Measurements from ENCODE around the gene MUC7.

Gene MUC7

DNA sequence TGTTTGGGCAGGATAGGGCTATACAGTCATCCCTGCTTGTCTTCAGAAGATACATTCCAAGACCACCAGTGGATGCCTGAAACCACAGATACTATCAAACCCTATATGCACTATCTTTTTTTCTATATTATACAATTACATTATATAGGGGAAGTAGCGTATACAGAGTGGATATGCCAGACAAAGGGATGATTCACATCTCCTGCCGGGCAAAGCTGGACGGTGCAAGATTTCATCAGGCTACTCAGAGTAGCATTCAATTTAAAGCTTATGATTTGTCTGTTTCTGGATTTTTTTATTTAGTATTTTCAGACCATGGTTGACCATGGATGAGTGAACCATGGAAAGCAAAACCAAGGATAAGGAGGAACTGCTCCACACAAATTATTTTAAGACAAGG is 39.4 kb downstream of the MUC7 start:
- DNase-seq (ENCODE audit: low spot score) = no peak
- H3K79me1 ChIP-seq (ENCODE audit: low read depth, low read length) = no peaks in the 10 kb centered on the region
- no peak overlapping the region for H4K91ac ChIP-seq (ENCODE audit: low read depth, low read length, poor library complexity)
- H2BK120ac ChIP-seq (ENCODE audit: low read depth, low read length) = no peak overlapping the region
- H3K4me2 ChIP-seq (ENCODE audit: insufficient read depth, low read length, poor library complexity, severe bottlenecking) = no peak overlapping the region
- no peak overlapping the region for H3K18ac ChIP-seq (ENCODE audit: low read length)
- no peak overlapping the region for H3K23ac ChIP-seq (ENCODE audit: low read depth, low read length, poor library complexity)
- no peaks in the 10 kb centered on the region for H3K9me3 ChIP-seq (replicated peaks in 1 of 2; ENCODE audit: control insufficient read depth in 2 of 2, insufficient read depth in 1 of 2, low read depth in 1 of 2, low read length in 2 of 2)
- H3K4me1 ChIP-seq (ENCODE audit: control insufficient read depth in 2 of 2, insufficient read depth in 1 of 2, low read depth in 1 of 2, low read length in 2 of 2) = no peaks in the 10 kb centered on the region
- H4K8ac ChIP-seq (ENCODE audit: low read depth, low read length) = no peak overlapping the region
- no peak overlapping the region for H3K4ac ChIP-seq (ENCODE audit: low read length)
- H3K4me3 ChIP-seq (ENCODE audit: low read length in 2 of 2) = no peak overlapping the region
- H3K27me3 ChIP-seq (ENCODE audit: control insufficient read depth in 3 of 3, insufficient read depth in 3 of 3, low read depth in 1 of 3, low read length in 3 of 3) = no peaks in the 10 kb centered on the region
- H2BK15ac ChIP-seq (ENCODE audit: low read length) = no peak overlapping the region
- no CpG with 5 or more reads among the region's 3 CpGs for WGBS, 2 donors (ENCODE audit: extremely low coverage in 2 of 2, insufficient read length in 2 of 2, insufficient replicate concordance in 1 of 2)
- no peak overlapping the region for H3K27ac ChIP-seq (replicated peaks; ENCODE audit: low read length)
- no peaks in the 10 kb centered on the region for H3K36me3 ChIP-seq (replicated peaks in 1 of 2; ENCODE audit: control insufficient read depth in 2 of 2, insufficient read depth in 2 of 2, low read length in 2 of 2)
- H2AK5ac ChIP-seq (ENCODE audit: low read depth, low read length) = no peak overlapping the region
- no peak overlapping the region for H3K14ac ChIP-seq (ENCODE audit: low read length)
- no peak overlapping the region for H2AFZ ChIP-seq (ENCODE audit: low read length)
- H2BK12ac ChIP-seq (ENCODE audit: low read length) = no peak overlapping the region
- H3K9ac ChIP-seq (ENCODE audit: low read depth, low read length, poor library complexity) = no peak overlapping the region
- H2BK5ac ChIP-seq (ENCODE audit: low read length) = no peak overlapping the region

DNA sequence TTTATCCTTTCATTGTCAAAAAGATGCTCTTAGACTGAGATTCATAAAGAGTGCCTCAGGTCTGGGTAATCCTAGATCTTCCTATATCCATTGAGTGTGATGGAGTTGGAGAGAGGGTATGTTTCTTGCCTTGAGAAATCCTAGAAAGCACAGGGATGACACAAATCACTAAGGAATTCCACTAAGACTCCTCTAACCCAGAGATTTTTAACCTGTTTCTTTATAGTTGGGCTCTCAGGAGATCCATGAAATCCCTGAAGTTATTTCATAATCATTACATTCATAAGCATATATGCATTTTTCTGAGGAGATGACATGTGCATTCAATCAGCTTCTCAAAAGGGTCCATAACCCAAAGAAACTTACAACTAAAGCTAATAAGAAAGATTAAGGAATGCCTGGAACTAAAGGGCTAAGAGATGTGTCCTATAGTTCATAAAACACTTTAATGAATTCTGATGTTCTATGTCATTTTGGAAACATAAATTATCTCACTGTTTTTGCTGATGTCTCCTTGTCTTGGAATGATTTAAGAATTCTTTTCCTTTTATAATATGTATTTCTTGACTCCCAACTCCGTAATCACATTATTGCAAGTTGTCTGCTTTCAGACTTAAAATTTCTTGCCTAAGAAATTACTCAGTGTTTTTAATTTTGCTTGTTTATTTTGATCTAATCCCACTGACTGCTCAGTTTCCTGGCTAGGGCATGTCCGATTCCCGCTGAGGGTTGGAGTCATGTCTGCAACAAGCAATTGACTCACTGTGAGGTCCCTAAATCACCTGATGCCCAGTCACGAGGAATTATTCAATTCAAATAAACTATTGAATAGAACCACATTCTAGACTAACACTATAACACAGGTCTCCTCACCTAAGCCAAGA is 43.6 kb downstream of the MUC7 start:
- DNase-seq (ENCODE audit: low spot score) = no peak
- H3K9ac ChIP-seq (ENCODE audit: low read depth, low read length, poor library complexity) = no peak overlapping the region
- no peak overlapping the region for H3K23ac ChIP-seq (ENCODE audit: low read depth, low read length, poor library complexity)
- H3K4me3 ChIP-seq (ENCODE audit: low read length in 2 of 2) = no peak overlapping the region
- H3K18ac ChIP-seq (ENCODE audit: low read length) = no peak overlapping the region
- no peak overlapping the region for H2BK12ac ChIP-seq (ENCODE audit: low read length)
- H3K4me1 ChIP-seq (ENCODE audit: control insufficient read depth in 2 of 2, insufficient read depth in 1 of 2, low read depth in 1 of 2, low read length in 2 of 2) = no peaks in the 10 kb centered on the region
- H3K36me3 ChIP-seq (replicated peaks in 1 of 2; ENCODE audit: control insufficient read depth in 2 of 2, insufficient read depth in 2 of 2, low read length in 2 of 2) = no peaks in the 10 kb centered on the region
- H3K9me3 ChIP-seq (replicated peaks in 1 of 2; ENCODE audit: control insufficient read depth in 2 of 2, insufficient read depth in 1 of 2, low read depth in 1 of 2, low read length in 2 of 2) = no peaks in the 10 kb centered on the region
- H4K91ac ChIP-seq (ENCODE audit: low read depth, low read length, poor library complexity) = no peak overlapping the region
- WGBS, 2 donors (ENCODE audit: extremely low coverage in 2 of 2, insufficient read length in 2 of 2, insufficient replicate concordance in 1 of 2) = no CpG with 5 or more reads among the region's 4 CpGs
- H3K27me3 ChIP-seq (ENCODE audit: control insufficient read depth in 3 of 3, insufficient read depth in 3 of 3, low read depth in 1 of 3, low read length in 3 of 3) = no peaks in the 10 kb centered on the region
- no peak overlapping the region for H4K8ac ChIP-seq (ENCODE audit: low read depth, low read length)
- no peak overlapping the region for H3K27ac ChIP-seq (replicated peaks; ENCODE audit: low read length)
- H2AFZ ChIP-seq (ENCODE audit: low read length) = no peak overlapping the region
- H3K4ac ChIP-seq (ENCODE audit: low read length) = no peak overlapping the region
- no peak overlapping the region for H2BK120ac ChIP-seq (ENCODE audit: low read depth, low read length)
- no peak overlapping the region for H2BK5ac ChIP-seq (ENCODE audit: low read length)
- no peak overlapping the region for H3K4me2 ChIP-seq (ENCODE audit: insufficient read depth, low read length, poor library complexity, severe bottlenecking)
- H2BK15ac ChIP-seq (ENCODE audit: low read length) = no peak overlapping the region
- H3K79me1 ChIP-seq (ENCODE audit: low read depth, low read length) = no peaks in the 10 kb centered on the region
- H2AK5ac ChIP-seq (ENCODE audit: low read depth, low read length) = no peak overlapping the region
- no peak overlapping the region for H3K14ac ChIP-seq (ENCODE audit: low read length)

DNA sequence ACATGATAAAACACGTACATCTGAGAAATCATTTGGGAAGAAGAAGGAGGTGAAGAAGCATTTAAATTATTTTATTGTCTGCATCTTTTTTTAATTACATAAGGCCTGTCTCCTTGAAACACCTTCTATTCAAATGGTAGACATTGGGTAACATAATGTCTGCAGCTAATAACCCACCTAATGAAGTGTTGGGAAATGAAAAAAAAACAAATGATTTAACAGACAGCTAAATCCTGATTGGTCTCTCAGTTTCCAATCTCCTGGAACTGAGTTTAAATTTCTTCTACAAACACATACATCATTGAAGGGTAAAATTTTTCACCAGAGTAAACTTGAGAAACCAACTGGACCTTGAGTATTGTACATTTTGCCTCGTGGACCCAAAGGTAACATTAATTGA is 46.3 kb downstream of the MUC7 start, which contains the start of gene AMTN:
Gene AMTN, plus strand, starts transcription at position 301 of the 400 bp plus-strand sequence. CDS start 209 bp downstream, outside the sequence.
- Histone ChIP-seq H3K4me3 (ENCODE audit: low read length in 2 of 2) (no peak within 1 kb of the TSS), H3K14ac (ENCODE audit: low read length) (no peak within 1 kb of the TSS), H3K18ac (ENCODE audit: low read length) (no peak within 1 kb of the TSS), H3K27me3 (ENCODE audit: control insufficient read depth in 3 of 3, insufficient read depth in 3 of 3, low read depth in 1 of 3, low read length in 3 of 3) (no peaks in the 10 kb centered on the region), H3K9ac (ENCODE audit: low read depth, low read length, poor library complexity) (no peak within 1 kb of the TSS), H3K4ac (ENCODE audit: low read length) (no peak within 1 kb of the TSS), H4K8ac (ENCODE audit: low read depth, low read length) (no peak within 1 kb of the TSS), H3K36me3 (replicated peaks in 1 of 2; ENCODE audit: control insufficient read depth in 2 of 2, insufficient read depth in 2 of 2, low read length in 2 of 2) (no peaks in the 10 kb centered on the region), H3K4me1 (ENCODE audit: control insufficient read depth in 2 of 2, insufficient read depth in 1 of 2, low read depth in 1 of 2, low read length in 2 of 2) (no peaks in the 10 kb centered on the region), H2BK12ac (ENCODE audit: low read length) (no peak within 1 kb of the TSS), H3K79me1 (ENCODE audit: low read depth, low read length) (no peaks in the 10 kb centered on the region), H2AFZ (ENCODE audit: low read length) (no peak within 1 kb of the TSS), H3K4me2 (ENCODE audit: insufficient read depth, low read length, poor library complexity, severe bottlenecking) (no peak within 1 kb of the TSS), H2BK5ac (ENCODE audit: low read length) (no peak within 1 kb of the TSS), H2BK120ac (ENCODE audit: low read depth, low read length) (no peak within 1 kb of the TSS), H3K23ac (ENCODE audit: low read depth, low read length, poor library complexity) (no peak within 1 kb of the TSS), H2AK5ac (ENCODE audit: low read depth, low read length) (no peak within 1 kb of the TSS), H2BK15ac (ENCODE audit: low read length) (no peak within 1 kb of the TSS), H3K9me3 (replicated peaks in 1 of 2; ENCODE audit: control insufficient read depth in 2 of 2, insufficient read depth in 1 of 2, low read depth in 1 of 2, low read length in 2 of 2) (no peaks in the 10 kb centered on the region), H4K91ac (ENCODE audit: low read depth, low read length, poor library complexity) (no peak within 1 kb of the TSS), H3K27ac (replicated peaks; ENCODE audit: low read length) (no peak within 1 kb of the TSS)
- WGBS, 2 donors (ENCODE audit: extremely low coverage in 2 of 2, insufficient read length in 2 of 2, insufficient replicate concordance in 1 of 2) = no CpG with 5 or more reads among the region's 2 CpGs
- no peak for DNase-seq (ENCODE audit: low spot score)

DNA sequence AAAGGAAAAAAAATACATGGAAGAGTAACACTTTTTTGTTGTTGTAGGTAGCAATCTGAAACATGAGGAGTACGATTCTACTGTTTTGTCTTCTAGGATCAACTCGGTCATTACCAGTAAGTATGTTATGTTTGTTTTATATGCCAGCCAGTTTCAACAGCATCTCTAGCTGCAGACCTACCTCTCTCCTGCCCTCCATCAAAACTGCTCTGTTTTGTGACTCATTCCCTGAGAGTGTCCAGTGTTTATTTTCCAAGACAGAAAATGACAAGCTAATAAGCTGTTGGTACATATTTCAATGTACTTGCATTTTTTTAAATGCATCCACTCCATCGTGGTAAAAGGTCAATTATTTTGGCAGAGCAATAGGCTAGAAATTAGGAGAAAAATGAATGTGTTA is 46.7 kb downstream of the MUC7 start:
- Histone ChIP-seq H4K91ac (ENCODE audit: low read depth, low read length, poor library complexity) (no peak overlapping the region), H2BK15ac (ENCODE audit: low read length) (no peak overlapping the region), H3K4me1 (ENCODE audit: control insufficient read depth in 2 of 2, insufficient read depth in 1 of 2, low read depth in 1 of 2, low read length in 2 of 2) (no peaks in the 10 kb centered on the region), H4K8ac (ENCODE audit: low read depth, low read length) (no peak overlapping the region), H2BK5ac (ENCODE audit: low read length) (no peak overlapping the region), H3K4me3 (ENCODE audit: low read length in 2 of 2) (no peak overlapping the region), H2AK5ac (ENCODE audit: low read depth, low read length) (no peak overlapping the region), H2BK120ac (ENCODE audit: low read depth, low read length) (no peak overlapping the region), H3K9me3 (replicated peaks in 1 of 2; ENCODE audit: control insufficient read depth in 2 of 2, insufficient read depth in 1 of 2, low read depth in 1 of 2, low read length in 2 of 2) (no peaks in the 10 kb centered on the region), H3K14ac (ENCODE audit: low read length) (no peak overlapping the region), H2BK12ac (ENCODE audit: low read length) (no peak overlapping the region), H3K36me3 (replicated peaks in 1 of 2; ENCODE audit: control insufficient read depth in 2 of 2, insufficient read depth in 2 of 2, low read length in 2 of 2) (no peaks in the 10 kb centered on the region), H3K4ac (ENCODE audit: low read length) (no peak overlapping the region), H3K4me2 (ENCODE audit: insufficient read depth, low read length, poor library complexity, severe bottlenecking) (no peak overlapping the region), H3K27me3 (ENCODE audit: control insufficient read depth in 3 of 3, insufficient read depth in 3 of 3, low read depth in 1 of 3, low read length in 3 of 3) (no peaks in the 10 kb centered on the region), H2AFZ (ENCODE audit: low read length) (no peak overlapping the region), H3K79me1 (ENCODE audit: low read depth, low read length) (no peaks in the 10 kb centered on the region), H3K18ac (ENCODE audit: low read length) (no peak overlapping the region), H3K27ac (replicated peaks; ENCODE audit: low read length) (no peak overlapping the region), H3K9ac (ENCODE audit: low read depth, low read length, poor library complexity) (no peak overlapping the region), H3K23ac (ENCODE audit: low read depth, low read length, poor library complexity) (no peak overlapping the region)
- no CpG with 5 or more reads among the region's 3 CpGs for WGBS, 2 donors (ENCODE audit: extremely low coverage in 2 of 2, insufficient read length in 2 of 2, insufficient replicate concordance in 1 of 2)
- DNase-seq (ENCODE audit: low spot score) = no peak
